ENCODE measurements around the gene GDPD4.

GDPD4 gene

GRCh38 chr11:77299528-77299993 is 1.9 kb downstream of the GDPD4 start:
- no peak for TF ChIP-seq CTCF (IDR thresholded peaks at IDR 0.05; ENCODE audit: low read depth, low read length)
- no peak overlapping the region for H3K4me3 ChIP-seq (ENCODE audit: low read depth, low read length)

- TF ChIP-seq CTCF (IDR thresholded peaks at IDR 0.05; ENCODE audit: low read depth, low read length), result no peak
- H3K4me3 ChIP-seq (ENCODE audit: low read depth, low read length), result no peak overlapping the region
These were observed 7.4 kb downstream of the GDPD4 start for GRCh38 chr11:77294040-77294439.

- TF ChIP-seq CTCF (IDR thresholded peaks at IDR 0.05; ENCODE audit: low read depth, low read length), result no peak
- H3K4me3 ChIP-seq (ENCODE audit: low read depth, low read length), result no peak overlapping the region
These were observed 11.7 kb downstream of the GDPD4 start for GRCh38 chr11:77289737-77290136.

- H3K4me3 ChIP-seq (ENCODE audit: low read depth, low read length), result no peak overlapping the region
- TF ChIP-seq CTCF (IDR thresholded peaks at IDR 0.05; ENCODE audit: low read depth, low read length), result no peak
These were observed 13.7 kb downstream of the GDPD4 start for GRCh38 chr11:77287615-77288273.

DNA sequence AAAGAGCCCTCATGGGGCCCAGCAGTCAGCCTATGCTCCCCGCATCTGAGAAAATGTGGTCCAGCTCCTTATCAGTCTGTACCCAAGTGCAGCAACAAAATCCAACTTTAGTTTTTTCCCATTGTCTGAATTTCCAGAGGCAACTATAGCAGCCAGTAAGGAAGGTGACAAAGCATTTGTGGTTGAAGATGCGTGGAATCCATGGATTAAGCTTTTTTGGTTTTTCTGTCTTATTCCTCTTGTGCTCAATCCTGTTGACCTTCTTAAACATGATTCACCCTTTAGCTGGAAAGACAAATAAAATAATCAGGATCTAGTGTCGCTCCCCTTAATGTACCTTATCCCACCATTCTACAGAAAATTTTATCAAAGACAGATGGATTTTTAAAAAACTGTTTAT is 14.3 kb downstream of the GDPD4 start:
- H3K4me3 ChIP-seq (ENCODE audit: low read depth, low read length), result no peak overlapping the region
- no peak for TF ChIP-seq CTCF (IDR thresholded peaks at IDR 0.05; ENCODE audit: low read depth, low read length)

- H3K4me3 ChIP-seq (ENCODE audit: low read depth, low read length), result no peak overlapping the region
- no peak for TF ChIP-seq CTCF (IDR thresholded peaks at IDR 0.05; ENCODE audit: low read depth, low read length)
These were observed 16.7 kb downstream of the GDPD4 start for GRCh38 chr11:77284476-77285468.

DNA sequence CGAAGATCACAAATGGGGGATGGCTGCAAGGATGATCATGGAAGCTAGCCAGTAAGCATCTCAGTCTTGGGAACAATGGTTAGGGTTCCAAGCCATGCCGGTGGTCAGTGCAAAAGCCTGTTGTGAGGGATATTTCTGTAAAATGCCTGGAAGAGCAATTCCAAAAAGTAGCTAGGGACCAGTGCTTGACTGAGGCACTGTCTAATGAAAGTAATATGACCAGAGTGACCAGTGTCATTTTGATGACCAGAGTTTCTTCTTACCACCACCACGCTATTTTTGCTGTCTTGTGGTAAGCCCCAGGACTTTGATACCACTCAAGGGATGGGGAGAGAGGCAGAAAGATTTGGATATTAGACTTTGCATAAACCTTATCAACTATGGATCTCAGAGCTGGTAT is 18.4 kb downstream of the GDPD4 start:
- H3K4me3 ChIP-seq (ENCODE audit: low read depth, low read length), result no peak overlapping the region
- no peak for TF ChIP-seq CTCF (IDR thresholded peaks at IDR 0.05; ENCODE audit: low read depth, low read length)
